Spleen (tissue), 7 donors: ENCODE data around the gene EVPL.

ENCODE experiments used
- POLR2AphosphoS5 ChIP-seq, 3 donors: sonication (generic); formaldehyde crosslinking; IDR thresholded peaks; one replicate each; pipeline ENCODE4 v1.5.1; 2017; ENCODE audit warnings: antibody characterized with exemption in 3 of 3
- TF ChIP-seq, protein P1 (sequence below), 11 experiments: fragments of 200-600 bp in 7 of 11; fragments of 450-650 bp in 4 of 11; sonication (generic) in 4 of 11; IDR thresholded peaks in 8 of 11; conservative IDR thresholded peaks in 3 of 11; 1 replicate in 7 of 11; 2 replicates in 4 of 11; pipeline versions ENCODE4 v1.4.0 to v1.8.0; 2016 to 2021; ENCODE audit warnings: antibody characterized with exemption in 11 of 11, inconsistent platforms in 4 of 11, mild to moderate bottlenecking in 1 of 11
- donor health status: DM: no; HTN: no; CAD: no; lungs with moderate emphysema.
- donor health status: DM: no; HTN: no; CAD: no.
- donor health status: DM: no; HTN: no; CAD: no.

DNA sequence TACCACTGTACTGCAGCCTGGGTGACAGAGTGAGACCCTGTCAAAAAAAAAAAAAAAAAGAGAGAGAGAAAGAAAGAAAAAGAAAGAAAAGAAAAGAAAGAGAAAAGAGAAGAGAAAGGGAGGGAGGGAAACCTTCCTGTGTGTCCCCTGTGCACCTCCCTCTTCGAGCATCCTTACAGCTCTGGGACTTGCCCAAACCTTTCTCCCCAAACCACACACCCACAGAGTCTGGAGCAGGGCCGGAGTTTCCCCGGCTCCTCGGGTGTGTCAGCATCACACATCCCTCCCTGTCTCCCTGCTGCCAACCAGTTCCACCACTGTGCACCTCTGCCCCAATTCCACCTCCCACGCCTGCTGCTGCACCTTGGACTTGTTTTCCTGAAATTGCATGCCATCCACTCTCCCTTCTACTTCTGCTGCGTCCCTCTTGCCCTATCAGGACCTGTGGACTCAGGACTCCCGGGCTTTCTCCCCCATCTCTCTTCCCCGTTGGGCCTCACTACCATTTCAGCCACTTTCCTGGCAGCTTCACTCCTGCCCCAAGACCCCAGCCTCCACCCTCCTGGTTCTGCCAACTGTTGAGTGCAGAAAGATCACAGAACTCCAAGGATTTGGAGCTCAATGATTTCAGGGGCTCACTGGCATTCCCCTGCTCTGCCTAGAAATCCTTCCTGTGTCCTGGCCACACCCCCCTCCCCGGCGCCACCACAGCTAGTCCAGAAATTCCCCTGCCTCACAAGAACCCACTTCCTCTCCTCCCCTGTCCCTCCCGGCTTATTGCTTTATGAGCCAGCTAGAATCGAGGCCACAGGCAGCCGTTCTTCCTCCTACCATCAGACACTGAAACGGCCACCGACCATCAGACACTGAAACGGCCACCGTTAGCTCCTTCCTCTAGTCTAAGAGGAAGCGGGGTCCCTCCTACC, 30.2 kb downstream of the EVPL start:
- TF ChIP-seq, protein P1, sequence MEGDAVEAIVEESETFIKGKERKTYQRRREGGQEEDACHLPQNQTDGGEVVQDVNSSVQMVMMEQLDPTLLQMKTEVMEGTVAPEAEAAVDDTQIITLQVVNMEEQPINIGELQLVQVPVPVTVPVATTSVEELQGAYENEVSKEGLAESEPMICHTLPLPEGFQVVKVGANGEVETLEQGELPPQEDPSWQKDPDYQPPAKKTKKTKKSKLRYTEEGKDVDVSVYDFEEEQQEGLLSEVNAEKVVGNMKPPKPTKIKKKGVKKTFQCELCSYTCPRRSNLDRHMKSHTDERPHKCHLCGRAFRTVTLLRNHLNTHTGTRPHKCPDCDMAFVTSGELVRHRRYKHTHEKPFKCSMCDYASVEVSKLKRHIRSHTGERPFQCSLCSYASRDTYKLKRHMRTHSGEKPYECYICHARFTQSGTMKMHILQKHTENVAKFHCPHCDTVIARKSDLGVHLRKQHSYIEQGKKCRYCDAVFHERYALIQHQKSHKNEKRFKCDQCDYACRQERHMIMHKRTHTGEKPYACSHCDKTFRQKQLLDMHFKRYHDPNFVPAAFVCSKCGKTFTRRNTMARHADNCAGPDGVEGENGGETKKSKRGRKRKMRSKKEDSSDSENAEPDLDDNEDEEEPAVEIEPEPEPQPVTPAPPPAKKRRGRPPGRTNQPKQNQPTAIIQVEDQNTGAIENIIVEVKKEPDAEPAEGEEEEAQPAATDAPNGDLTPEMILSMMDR (IDR thresholded peaks at IDR 0.05 in 8 of 11, conservative IDR thresholded peaks at IDR 0.05 in 3 of 11) = no peak
- peak in 1 of 3 donors; percentile 42 for TF ChIP-seq POLR2AphosphoS5 (IDR thresholded peaks at IDR 0.05)
